Neural crest cell (in vitro differentiated cells): ENCODE measurements around the gene GRM3. TPM values are rescaled to one million over a fixed set of nuclear protein-coding genes. Genes with fewer than 3 reads are reported as not detected.

Source experiments
- DNase-seq: peaks from one replicate; pipeline ENCODE4 v3.0.0; 2021; ENCODE audit warnings: low read depth, mixed read lengths, low spot score
- H3K27ac Mint-ChIP-seq: one replicate; pipeline ENCODE4 v1.8.0; 2021; ENCODE audit warnings: mild to moderate bottlenecking, mixed read lengths; ENCODE audit not compliant: unreplicated experiment
- H3K27me3 Mint-ChIP-seq: 2 replicates; pipeline ENCODE4 v1.8.0; 2021; ENCODE audit warnings: low read depth, mild to moderate bottlenecking, mixed read lengths
- H3K36me3 Mint-ChIP-seq: 2 replicates; pipeline ENCODE4 v1.8.0; 2021; ENCODE audit warnings: low read depth, mild to moderate bottlenecking, mixed read lengths
- H3K4me1 Mint-ChIP-seq: 2 replicates; pipeline ENCODE4 v1.8.0; 2021; ENCODE audit warnings: mixed read lengths
- H3K4me3 Mint-ChIP-seq: one replicate; pipeline ENCODE4 v1.8.0; 2021; ENCODE audit warnings: mild to moderate bottlenecking, mixed read lengths
- H3K9me3 Mint-ChIP-seq: 2 replicates; pipeline ENCODE4 v1.8.0; 2021; ENCODE audit warnings: mixed read lengths
- CTCF ChIP-seq: fragments of 200-600 bp; sonication (generic); conservative IDR thresholded peaks from 2 replicates; pipeline ENCODE4 v1.5.0; 2021; ENCODE audit warnings: antibody characterized with exemption, mild to moderate bottlenecking
- total RNA-seq: library from RNA; stranded (reverse); gene quantifications from 2 replicates; pipeline ENCODE4 v1.2.1, GENCODE V29; 2021

Gene GRM3
- total RNA-seq, 1 donor from 2014 or later = 2.9 TPM

- Mint-ChIP-seq H3K4me1 (peaks cover 5% of the 10 kb centered on the region), H3K36me3 (no peaks in the 10 kb centered on the region), H3K27ac (no peak overlapping the region), H3K4me3 (no peak overlapping the region), H3K9me3 (no peaks in the 10 kb centered on the region), H3K27me3 (no peaks in the 10 kb centered on the region)
- no peak for DNase-seq
- TF ChIP-seq CTCF = no peak
Measured at GRCh38 chr7:86653919-86654659, 10.4 kb downstream of the GRM3 start.

DNA sequence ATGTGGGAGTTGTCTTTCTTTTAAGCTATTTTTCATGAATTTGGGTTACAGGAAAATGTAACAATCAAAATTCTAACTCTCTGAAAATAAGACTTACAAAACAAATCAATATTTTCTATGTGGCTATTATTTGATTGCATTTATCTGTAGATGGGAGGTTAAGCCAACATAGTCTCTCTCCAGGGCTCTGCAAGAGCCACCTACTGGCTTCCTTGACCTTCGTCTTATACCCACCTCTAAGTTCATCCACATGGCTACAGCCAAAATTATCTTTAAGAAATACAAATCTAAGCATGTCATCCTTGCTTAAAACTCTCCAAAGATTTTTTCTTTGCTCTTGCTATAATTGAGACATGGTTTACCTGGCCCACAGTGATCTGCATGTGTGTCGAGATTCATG lies 14.2 kb downstream of the GRM3 start:
- no peak overlapping the region for H3K4me3 Mint-ChIP-seq
- no peak overlapping the region for H3K27ac Mint-ChIP-seq
- no peaks in the 10 kb centered on the region for H3K27me3 Mint-ChIP-seq
- DNase-seq = no peak
- H3K9me3 Mint-ChIP-seq = peaks cover under 1% of the 10 kb centered on the region
- no peak for TF ChIP-seq CTCF
- H3K4me1 Mint-ChIP-seq = peaks cover 14% of the 10 kb centered on the region
- H3K36me3 Mint-ChIP-seq = no peaks in the 10 kb centered on the region

GRCh38 chr7:86660950-86661462 lies 17.3 kb downstream of the GRM3 start:
- Mint-ChIP-seq H3K36me3 (no peaks in the 10 kb centered on the region), H3K27ac (no peak overlapping the region), H3K27me3 (no peaks in the 10 kb centered on the region), H3K9me3 (peaks cover 3% of the 10 kb centered on the region), H3K4me3 (no peak overlapping the region), H3K4me1 (peaks cover 18% of the 10 kb centered on the region)
- no peak for DNase-seq
- no peak for TF ChIP-seq CTCF

GRCh38 chr7:86664486-86664885 lies 20.8 kb downstream of the GRM3 start:
- no peaks in the 10 kb centered on the region for H3K27me3 Mint-ChIP-seq
- H3K27ac Mint-ChIP-seq = no peak overlapping the region
- peaks cover 27% of the 10 kb centered on the region for H3K4me1 Mint-ChIP-seq
- H3K9me3 Mint-ChIP-seq = peaks cover 3% of the 10 kb centered on the region
- DNase-seq = no peak
- H3K36me3 Mint-ChIP-seq = no peaks in the 10 kb centered on the region
- no peak overlapping the region for H3K4me3 Mint-ChIP-seq
- TF ChIP-seq CTCF = no peak

DNA sequence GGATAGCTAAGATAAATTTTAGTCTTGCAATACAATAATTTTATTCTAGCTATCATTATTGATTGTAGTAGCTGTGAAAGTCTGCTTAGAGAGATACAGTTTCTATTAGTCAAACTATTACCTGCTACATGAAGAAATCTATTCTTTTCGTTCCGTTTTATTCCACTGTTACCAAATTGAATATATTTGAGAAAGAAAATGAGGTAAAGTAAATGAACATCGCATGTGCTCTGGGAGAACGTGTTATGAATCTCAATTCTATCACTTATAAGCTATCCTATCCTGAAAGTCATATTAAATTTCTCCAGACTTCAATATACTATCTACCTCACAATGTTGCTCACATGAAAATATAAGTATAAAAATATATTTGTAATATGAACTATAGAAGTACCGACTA lies 21.3 kb downstream of the GRM3 start:
- Mint-ChIP-seq H3K27ac (no peak overlapping the region), H3K9me3 (peaks cover 3% of the 10 kb centered on the region), H3K27me3 (no peaks in the 10 kb centered on the region), H3K4me3 (no peak overlapping the region), H3K4me1 (peaks cover 24% of the 10 kb centered on the region), H3K36me3 (no peaks in the 10 kb centered on the region)
- no peak for DNase-seq
- no peak for TF ChIP-seq CTCF
